H1 (cell line): ENCODE measurements around the gene ANXA2R. TPM values are rescaled to one million over a fixed set of nuclear protein-coding genes. Genes with fewer than 3 reads are reported as not detected.

ENCODE experiments used
- ATF3 ChIP-seq: IDR thresholded peaks from 2 replicates; pipeline ENCODE4 v1.6.1; 2011; ENCODE audit warnings: low read depth, mild to moderate bottlenecking, low read length; ENCODE audit not compliant: insufficient read depth
- BRCA1 ChIP-seq: IDR thresholded peaks from 2 replicates; pipeline ENCODE4 v1.6.1; 2012; ENCODE audit warnings: low read depth, low read length, improper control_type of control experiment
- CHD1 ChIP-seq: IDR thresholded peaks from 2 replicates; pipeline ENCODE4 v1.6.1; 2012; ENCODE audit warnings: low read depth, low read length, improper control_type of control experiment
- EZH2 ChIP-seq: fragments of 200-600 bp; sonication (generic); IDR thresholded peaks from 2 replicates; pipeline ENCODE4 v1.7.1; 2012; ENCODE audit warnings: low read depth, mild to moderate bottlenecking, moderate library complexity, low read length, inconsistent platforms; ENCODE audit not compliant: severe bottlenecking
- KDM1A ChIP-seq: fragments of 200-600, 300-600 bp; sonication (generic); IDR thresholded peaks from 2 replicates; pipeline ENCODE4 v1.7.1; 2016; ENCODE audit warnings: mild to moderate bottlenecking, low read length, borderline replicate concordance
- MAFK ChIP-seq: IDR thresholded peaks from 2 replicates; pipeline ENCODE4 v1.6.1; 2012; ENCODE audit warnings: low read depth, mild to moderate bottlenecking, improper control_type of control experiment, low read length
- POLR2A ChIP-seq, 2 experiments: IDR thresholded peaks; 1 replicate in 1 of 2; 2 replicates in 1 of 2; pipeline ENCODE4 v1.6.1; 2011; ENCODE audit warnings: low read depth in 2 of 2, low read length in 2 of 2, mild to moderate bottlenecking in 2 of 2; ENCODE audit errors: control extremely low read depth in 1 of 2
- POLR2AphosphoS5 ChIP-seq: IDR thresholded peaks from 2 replicates; pipeline ENCODE4 v1.6.1; 2011; ENCODE audit warnings: low read depth, low read length
- POU5F1 ChIP-seq: IDR thresholded peaks from 2 replicates; pipeline ENCODE4 v1.6.1; 2011; ENCODE audit warnings: low read depth, mild to moderate bottlenecking, low read length, moderate library complexity
- RNF2 ChIP-seq: fragments of 200-900, 300-1000 bp; sonication (generic); IDR thresholded peaks from 2 replicates; pipeline ENCODE4 v1.7.1; 2016; ENCODE audit warnings: borderline replicate concordance, low read depth, mild to moderate bottlenecking, antibody characterized with exemption, low read length; ENCODE audit not compliant: poor library complexity, severe bottlenecking; ENCODE audit errors: missing control alignments
- RXRA ChIP-seq: IDR thresholded peaks from 2 replicates; pipeline ENCODE4 v1.6.1; 2011; ENCODE audit warnings: low read depth, mild to moderate bottlenecking, low read length, moderate library complexity; ENCODE audit not compliant: insufficient read depth
- SP2 ChIP-seq: IDR thresholded peaks from 2 replicates; pipeline ENCODE4 v1.6.1; 2012; ENCODE audit warnings: mild to moderate bottlenecking, low read length, inconsistent platforms
- SP4 ChIP-seq: IDR thresholded peaks from 2 replicates; pipeline ENCODE4 v1.6.1; 2012; ENCODE audit warnings: low read length, inconsistent platforms
- SRF ChIP-seq: IDR thresholded peaks from 2 replicates; pipeline ENCODE4 v1.6.1; 2011; ENCODE audit warnings: mild to moderate bottlenecking, low read depth, low read length, moderate library complexity
- SUZ12 ChIP-seq: fragments of 200-600 bp; sonication (generic); IDR thresholded peaks from 2 replicates; pipeline ENCODE4 v1.6.1; 2012; ENCODE audit warnings: mild to moderate bottlenecking, inconsistent platforms, low read length, moderate library complexity, mixed read lengths
- TBP ChIP-seq: IDR thresholded peaks from 2 replicates; pipeline ENCODE4 v1.6.1; 2011; ENCODE audit warnings: low read depth, low read length, improper control_type of control experiment
- TCF12 ChIP-seq: IDR thresholded peaks from 2 replicates; pipeline ENCODE4 v1.6.1; 2011; ENCODE audit warnings: low read depth, mild to moderate bottlenecking, low read length
- YY1 ChIP-seq: IDR thresholded peaks from 2 replicates; pipeline ENCODE4 v1.6.1; 2011; ENCODE audit warnings: low read depth, mild to moderate bottlenecking, low read length
- ZNF274 ChIP-seq: IDR thresholded peaks from 2 replicates; pipeline ENCODE4 v1.7.0; 2012; ENCODE audit warnings: low read length, borderline replicate concordance; ENCODE audit errors: extremely low read depth
- polyA plus RNA-seq, 7 experiments: library from polyadenylated mRNA; depleted of rRNA in 3 of 7; stranded (reverse) in 5 of 7; unstranded in 2 of 7; fragments of >200 nt in 5 of 7; fragments of 200-250 nt in 2 of 7; gene quantifications; 1 replicate in 5 of 7; 2 replicates in 1 of 7; 4 replicates in 1 of 7; pipeline versions ENCODE4 v1.2.1 to v1.2.3, GENCODE V29; 2011 to 2013; ENCODE audit warnings: missing spikeins in 2 of 7, mixed read lengths in 2 of 7
- total RNA-seq: library from RNA; stranded (reverse); fragmentation: NEBNext Ultra II Directional; extraction: Animal tissue kit (Norgen Biotek cat#: 25700); gene quantifications from 2 replicates; pipeline ENCODE4 v1.2.1, GENCODE V29; 2021
- TF ChIP-seq, protein P1 (sequence below): IDR thresholded peaks from 2 replicates; pipeline ENCODE4 v1.6.1; 2012; ENCODE audit warnings: inconsistent platforms
- TF ChIP-seq, protein P2 (sequence below), 3 experiments: IDR thresholded peaks; 1 replicate in 2 of 3; 2 replicates in 1 of 3; pipeline versions ENCODE4 v1.5.1 to v1.6.1; 2011; ENCODE audit warnings: low read length in 3 of 3, mild to moderate bottlenecking in 3 of 3, inconsistent platforms in 2 of 3, low read depth in 1 of 3, moderate library complexity in 1 of 3; ENCODE audit not compliant: insufficient read depth in 1 of 3; ENCODE audit errors: control extremely low read depth in 1 of 3
- TF ChIP-seq, protein P3 (sequence below): IDR thresholded peaks from 2 replicates; pipeline ENCODE4 v1.6.1; 2012; ENCODE audit warnings: inconsistent platforms

ANXA2R gene
- total and polyA plus RNA-seq, 2 of the 8 experiments (the other 6 are each of a cell fraction or from before 2014, with no cell fraction given): 0.08 to 0.17 TPM

- TF ChIP-seq SP2 (no peak), TCF12 (no peak), POLR2A (IDR thresholded peaks at IDR 0.05; ENCODE audit: control extremely low read depth in 1 of 2, low read depth in 2 of 2, low read length in 2 of 2) (0 out of 3 replicates have a peak, but pooled peaks of 1 of the 2 experiments have one; percentile 46), MAFK (no peak), POU5F1 (no peak), EZH2 (no peak), RNF2 (no peak), ZNF274 (no peak), ATF3 (no peak), POLR2AphosphoS5 (no peak), BRCA1 (no peak), SUZ12 (no peak; the same call in 1 of the 2 replicates), SRF (no peak), RXRA (no peak), YY1 (no peak), TBP (no peak), SP4 (no peak), KDM1A (no peak), CHD1 (no peak)
- TF ChIP-seq, protein P1, sequence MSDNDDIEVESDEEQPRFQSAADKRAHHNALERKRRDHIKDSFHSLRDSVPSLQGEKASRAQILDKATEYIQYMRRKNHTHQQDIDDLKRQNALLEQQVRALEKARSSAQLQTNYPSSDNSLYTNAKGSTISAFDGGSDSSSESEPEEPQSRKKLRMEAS: peak; percentile 42
- TF ChIP-seq, protein P2, sequence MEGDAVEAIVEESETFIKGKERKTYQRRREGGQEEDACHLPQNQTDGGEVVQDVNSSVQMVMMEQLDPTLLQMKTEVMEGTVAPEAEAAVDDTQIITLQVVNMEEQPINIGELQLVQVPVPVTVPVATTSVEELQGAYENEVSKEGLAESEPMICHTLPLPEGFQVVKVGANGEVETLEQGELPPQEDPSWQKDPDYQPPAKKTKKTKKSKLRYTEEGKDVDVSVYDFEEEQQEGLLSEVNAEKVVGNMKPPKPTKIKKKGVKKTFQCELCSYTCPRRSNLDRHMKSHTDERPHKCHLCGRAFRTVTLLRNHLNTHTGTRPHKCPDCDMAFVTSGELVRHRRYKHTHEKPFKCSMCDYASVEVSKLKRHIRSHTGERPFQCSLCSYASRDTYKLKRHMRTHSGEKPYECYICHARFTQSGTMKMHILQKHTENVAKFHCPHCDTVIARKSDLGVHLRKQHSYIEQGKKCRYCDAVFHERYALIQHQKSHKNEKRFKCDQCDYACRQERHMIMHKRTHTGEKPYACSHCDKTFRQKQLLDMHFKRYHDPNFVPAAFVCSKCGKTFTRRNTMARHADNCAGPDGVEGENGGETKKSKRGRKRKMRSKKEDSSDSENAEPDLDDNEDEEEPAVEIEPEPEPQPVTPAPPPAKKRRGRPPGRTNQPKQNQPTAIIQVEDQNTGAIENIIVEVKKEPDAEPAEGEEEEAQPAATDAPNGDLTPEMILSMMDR (IDR thresholded peaks at IDR 0.05; ENCODE audit: control extremely low read depth in 1 of 3, insufficient read depth in 1 of 3, low read depth in 1 of 3, low read length in 3 of 3): no peak
- TF ChIP-seq, protein P3, sequence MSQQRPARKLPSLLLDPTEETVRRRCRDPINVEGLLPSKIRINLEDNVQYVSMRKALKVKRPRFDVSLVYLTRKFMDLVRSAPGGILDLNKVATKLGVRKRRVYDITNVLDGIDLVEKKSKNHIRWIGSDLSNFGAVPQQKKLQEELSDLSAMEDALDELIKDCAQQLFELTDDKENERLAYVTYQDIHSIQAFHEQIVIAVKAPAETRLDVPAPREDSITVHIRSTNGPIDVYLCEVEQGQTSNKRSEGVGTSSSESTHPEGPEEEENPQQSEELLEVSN: peak; percentile 32; the same call in 1 of the 2 replicates
These were observed 32.7 kb downstream of the ANXA2R start (continued) for GRCh38 chr5:43007246-43007910.
